Measurements from ENCODE around the gene PLCD1. TPM values are rescaled to one million over a fixed set of nuclear protein-coding genes. Genes with fewer than 3 reads are reported as not detected.

Gene PLCD1
- total RNA-seq, 1 experiment from 2014 or later = 27.1 TPM

GRCh38 chr3:38062809-38063208 lies 33.4 kb upstream of the PLCD1 start:
- no peak for DNase-seq
- Histone ChIP-seq H4K8ac (replicated peaks; ENCODE audit: insufficient read length, low read depth, low read length) (no peak overlapping the region), H3K27me3 (ENCODE audit: insufficient read depth, low read length) (no peaks in the 10 kb centered on the region), H3K9me3 (ENCODE audit: control insufficient read depth, low read depth, low read length) (no peaks in the 10 kb centered on the region), H2BK15ac (ENCODE audit: low read depth, low read length) (no peak overlapping the region), H3K27ac (ENCODE audit: insufficient read length, low read depth, low read length) (no peak overlapping the region), H2BK12ac (ENCODE audit: insufficient read length, low read depth, low read length) (no peak overlapping the region), H3K4ac (ENCODE audit: low read depth, low read length) (no peak overlapping the region), H3K18ac (ENCODE audit: insufficient read length, low read depth, low read length) (no peak overlapping the region), H3K4me1 (ENCODE audit: insufficient read depth, low read length) (peaks cover 2% of the 10 kb centered on the region; the same call in 1 of the 2 replicates), H2BK20ac (ENCODE audit: low read depth, low read length, poor library complexity, severe bottlenecking) (no peak overlapping the region), H3K14ac (ENCODE audit: insufficient read depth, low read length) (no peak overlapping the region), H3K4me2 (ENCODE audit: insufficient read depth, insufficient read length, low read length) (no peak overlapping the region), H2AFZ (ENCODE audit: low read length) (no peak overlapping the region), H4K91ac (ENCODE audit: insufficient read length, low read depth, low read length) (no peak overlapping the region), H3K56ac (ENCODE audit: insufficient read length, low read depth, low read length) (no peak overlapping the region), H4K5ac (ENCODE audit: insufficient read length, low read depth, low read length) (no peak overlapping the region), H3K23me2 (ENCODE audit: insufficient read length, low read depth, low read length, poor library complexity, severe bottlenecking) (no peaks in the 10 kb centered on the region), H3K9ac (ENCODE audit: extremely low read depth, insufficient read length, low read length) (no peak overlapping the region), H3K79me1 (ENCODE audit: insufficient read depth, low read depth, low read length, poor library complexity, severe bottlenecking) (no peaks in the 10 kb centered on the region), H3K79me2 (ENCODE audit: insufficient read depth, low read length) (no peaks in the 10 kb centered on the region), H3K23ac (ENCODE audit: insufficient read length, low read depth, low read length) (no peak overlapping the region), H2AK5ac (ENCODE audit: insufficient read length, low read length) (no peak overlapping the region), H2BK5ac (ENCODE audit: insufficient read length, low read length) (no peak overlapping the region), H4K20me1 (ENCODE audit: control insufficient read depth, insufficient read depth, insufficient read length) (no peaks in the 10 kb centered on the region), H2BK120ac (ENCODE audit: low read depth, low read length, poor library complexity, severe bottlenecking) (no peak overlapping the region), H3T11ph (ENCODE audit: low read length) (no peak overlapping the region)
- TF ChIP-seq CTCF (conservative IDR thresholded peaks at IDR 0.05) = no peak
- WGBS (ENCODE audit: extremely low coverage, insufficient read length, low lambda C conversion rate) = no CpG with 5 or more reads among the region's 2 CpGs
- Mint-ChIP-seq H3K4me1 (no peaks in the 10 kb centered on the region), H3K9me3 (peaks cover 23 to 27% of the 10 kb centered on the region in 2 experiments), H3K27ac (no peak overlapping the region), H3K27me3 (ENCODE audit: low read depth) (peaks cover 4% of the 10 kb centered on the region), H3K4me3 (no peak overlapping the region), H3K36me3 (ENCODE audit: insufficient read depth in 1 of 3, low read depth in 3 of 3) (peaks cover 5 to 19% (median 8%) of the 10 kb centered on the region in 3 experiments; a peak in 4 of 7 replicates)

Data from H9 (cell line).